Esophagus squamous epithelium (tissue), 4 donors: ENCODE measurements around the gene KCNJ9.

ENCODE experiments used
- POLR2A ChIP-seq, 4 donors: fragments of 450-650 bp; IDR thresholded peaks; one replicate each; pipeline ENCODE4 v1.6.1; 2017; ENCODE audit warnings: antibody characterized with exemption in 4 of 4, mild to moderate bottlenecking in 4 of 4, moderate library complexity in 3 of 4
- TF ChIP-seq, protein P1 (sequence below), 6 experiments: fragments of 450-650 bp in 4 of 6; fragments of 200-600 bp in 2 of 6; sonication (generic) in 2 of 6; IDR thresholded peaks; one replicate each; pipeline ENCODE4 v1.5.1; 2016 to 2019; ENCODE audit warnings: antibody characterized with exemption in 6 of 6, mild to moderate bottlenecking in 4 of 6, moderate library complexity in 4 of 6

- TF ChIP-seq, protein P1, sequence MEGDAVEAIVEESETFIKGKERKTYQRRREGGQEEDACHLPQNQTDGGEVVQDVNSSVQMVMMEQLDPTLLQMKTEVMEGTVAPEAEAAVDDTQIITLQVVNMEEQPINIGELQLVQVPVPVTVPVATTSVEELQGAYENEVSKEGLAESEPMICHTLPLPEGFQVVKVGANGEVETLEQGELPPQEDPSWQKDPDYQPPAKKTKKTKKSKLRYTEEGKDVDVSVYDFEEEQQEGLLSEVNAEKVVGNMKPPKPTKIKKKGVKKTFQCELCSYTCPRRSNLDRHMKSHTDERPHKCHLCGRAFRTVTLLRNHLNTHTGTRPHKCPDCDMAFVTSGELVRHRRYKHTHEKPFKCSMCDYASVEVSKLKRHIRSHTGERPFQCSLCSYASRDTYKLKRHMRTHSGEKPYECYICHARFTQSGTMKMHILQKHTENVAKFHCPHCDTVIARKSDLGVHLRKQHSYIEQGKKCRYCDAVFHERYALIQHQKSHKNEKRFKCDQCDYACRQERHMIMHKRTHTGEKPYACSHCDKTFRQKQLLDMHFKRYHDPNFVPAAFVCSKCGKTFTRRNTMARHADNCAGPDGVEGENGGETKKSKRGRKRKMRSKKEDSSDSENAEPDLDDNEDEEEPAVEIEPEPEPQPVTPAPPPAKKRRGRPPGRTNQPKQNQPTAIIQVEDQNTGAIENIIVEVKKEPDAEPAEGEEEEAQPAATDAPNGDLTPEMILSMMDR (IDR thresholded peaks at IDR 0.05) = no peak
- no peak for TF ChIP-seq POLR2A (IDR thresholded peaks at IDR 0.05)
Observed at GRCh38 chr1:160129046-160129445, 47.7 kb downstream of the KCNJ9 start.
